ENCODE results near the gene BBIP1. TPM values are rescaled to one million over a fixed set of nuclear protein-coding genes. Genes with fewer than 3 reads are reported as not detected.

Gene BBIP1
- 6.3 TPM for total RNA-seq

GRCh38 chr10:110918643-110919348 lies at the start of gene BBIP1:
Gene BBIP1 (minus strand): TSS chr10:110919180. CDS start chr10:110918157, 1,023 bp downstream.
- Histone ChIP-seq H3K4me3 (ENCODE audit: low read length in 3 of 3) (peak within 1 kb of the TSS; percentile 92 to 100 (median 96)), H3K9ac (ENCODE audit: low read depth in 1 of 3, low read length in 3 of 3) (peak within 1 kb of the TSS; percentile 91 to 96 (median 94)), H3K4me1 (ENCODE audit: control insufficient read depth in 3 of 3, insufficient read depth in 3 of 3, low read length in 3 of 3) (peaks cover 10 to 17% (median 16%) of the 10 kb centered on the region in 3 donors)

DNA sequence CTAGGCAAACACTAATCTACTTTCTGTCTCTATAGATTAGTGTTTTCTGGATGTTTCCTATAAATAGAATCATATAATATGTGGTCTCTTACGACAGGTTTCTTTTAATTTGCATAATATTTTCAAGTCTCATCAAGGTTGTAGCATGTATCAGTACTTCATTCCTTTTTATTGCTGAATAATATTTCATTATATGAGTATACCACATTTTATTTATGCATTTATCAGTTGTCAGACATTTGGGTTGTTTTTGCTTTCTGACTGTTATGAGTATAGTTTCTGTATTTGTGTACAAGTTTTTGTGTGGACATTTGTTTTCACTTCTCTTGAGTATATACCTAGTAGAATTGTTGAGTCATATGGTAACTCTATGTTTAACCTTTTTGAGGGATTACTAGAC lies 48.7 kb upstream of the BBIP1 start:
- Histone ChIP-seq H3K36me3 (ENCODE audit: control insufficient read depth in 3 of 3, insufficient read depth in 3 of 3, low read length in 3 of 3) (no peaks in the 10 kb centered on the region), H3K27ac (ENCODE audit: low read depth, low read length) (no peak overlapping the region), H3K4me1 (ENCODE audit: control insufficient read depth in 3 of 3, insufficient read depth in 3 of 3, low read length in 3 of 3) (no peaks in the 10 kb centered on the region), H3K4me3 (ENCODE audit: low read length in 3 of 3) (no peak overlapping the region), H3K9me3 (ENCODE audit: control insufficient read depth in 3 of 3, low read length in 3 of 3) (no peaks in the 10 kb centered on the region), H3K27me3 (ENCODE audit: control insufficient read depth in 3 of 3, insufficient read depth in 3 of 3, low read length in 3 of 3) (no peaks in the 10 kb centered on the region), H3K9ac (ENCODE audit: low read depth in 1 of 3, low read length in 3 of 3) (no peak overlapping the region)

More at GRCh38 chr10:110918643-110919348, at the start of gene BBIP1:
- Histone ChIP-seq H3K9me3 (ENCODE audit: control insufficient read depth in 3 of 3, low read length in 3 of 3) (no peaks in the 10 kb centered on the region), H3K27ac (ENCODE audit: low read depth, low read length) (peak within 1 kb of the TSS; percentile 99), H3K27me3 (ENCODE audit: control insufficient read depth in 3 of 3, insufficient read depth in 3 of 3, low read length in 3 of 3) (no peaks in the 10 kb centered on the region), H3K36me3 (ENCODE audit: control insufficient read depth in 3 of 3, insufficient read depth in 3 of 3, low read length in 3 of 3) (no peaks in the 10 kb centered on the region)

GRCh38 chr10:110967009-110967630 lies 48.1 kb upstream of the BBIP1 start:
- Histone ChIP-seq H3K4me1 (ENCODE audit: control insufficient read depth in 3 of 3, insufficient read depth in 3 of 3, low read length in 3 of 3) (no peaks in the 10 kb centered on the region), H3K9ac (ENCODE audit: low read depth in 1 of 3, low read length in 3 of 3) (no peak overlapping the region), H3K9me3 (ENCODE audit: control insufficient read depth in 3 of 3, low read length in 3 of 3) (no peaks in the 10 kb centered on the region), H3K27ac (ENCODE audit: low read depth, low read length) (no peak overlapping the region), H3K4me3 (ENCODE audit: low read length in 3 of 3) (no peak overlapping the region), H3K27me3 (ENCODE audit: control insufficient read depth in 3 of 3, insufficient read depth in 3 of 3, low read length in 3 of 3) (no peaks in the 10 kb centered on the region), H3K36me3 (ENCODE audit: control insufficient read depth in 3 of 3, insufficient read depth in 3 of 3, low read length in 3 of 3) (no peaks in the 10 kb centered on the region)

- H3K4me3 ChIP-seq (ENCODE audit: low read length in 3 of 3): no peak overlapping the region
- H3K9me3 ChIP-seq (ENCODE audit: control insufficient read depth in 3 of 3, low read length in 3 of 3): no peaks in the 10 kb centered on the region
- H3K36me3 ChIP-seq (ENCODE audit: control insufficient read depth in 3 of 3, insufficient read depth in 3 of 3, low read length in 3 of 3): no peaks in the 10 kb centered on the region
- H3K9ac ChIP-seq (ENCODE audit: low read depth in 1 of 3, low read length in 3 of 3): no peak overlapping the region
- H3K4me1 ChIP-seq (ENCODE audit: control insufficient read depth in 3 of 3, insufficient read depth in 3 of 3, low read length in 3 of 3): no peaks in the 10 kb centered on the region
- H3K27me3 ChIP-seq (ENCODE audit: control insufficient read depth in 3 of 3, insufficient read depth in 3 of 3, low read length in 3 of 3): no peaks in the 10 kb centered on the region
- no peak overlapping the region for H3K27ac ChIP-seq (ENCODE audit: low read depth, low read length)
Measured at GRCh38 chr10:110966146-110966545, 47.2 kb upstream of the BBIP1 start.

GRCh38 chr10:110965216-110965615 lies 46.2 kb upstream of the BBIP1 start:
- Histone ChIP-seq H3K36me3 (ENCODE audit: control insufficient read depth in 3 of 3, insufficient read depth in 3 of 3, low read length in 3 of 3) (no peaks in the 10 kb centered on the region), H3K9ac (ENCODE audit: low read depth in 1 of 3, low read length in 3 of 3) (no peak overlapping the region), H3K9me3 (ENCODE audit: control insufficient read depth in 3 of 3, low read length in 3 of 3) (no peaks in the 10 kb centered on the region), H3K4me3 (ENCODE audit: low read length in 3 of 3) (no peak overlapping the region), H3K4me1 (ENCODE audit: control insufficient read depth in 3 of 3, insufficient read depth in 3 of 3, low read length in 3 of 3) (no peaks in the 10 kb centered on the region), H3K27me3 (ENCODE audit: control insufficient read depth in 3 of 3, insufficient read depth in 3 of 3, low read length in 3 of 3) (no peaks in the 10 kb centered on the region), H3K27ac (ENCODE audit: low read depth, low read length) (no peak overlapping the region)

- Histone ChIP-seq H3K4me1 (ENCODE audit: control insufficient read depth in 3 of 3, insufficient read depth in 3 of 3, low read length in 3 of 3) (peaks cover 0 to 5% (median 3%) of the 10 kb centered on the region in 3 donors), H3K9me3 (ENCODE audit: control insufficient read depth in 3 of 3, low read length in 3 of 3) (no peaks in the 10 kb centered on the region), H3K36me3 (ENCODE audit: control insufficient read depth in 3 of 3, insufficient read depth in 3 of 3, low read length in 3 of 3) (no peaks in the 10 kb centered on the region), H3K9ac (ENCODE audit: low read depth in 1 of 3, low read length in 3 of 3) (no peak overlapping the region), H3K27ac (ENCODE audit: low read depth, low read length) (no peak overlapping the region), H3K27me3 (ENCODE audit: control insufficient read depth in 3 of 3, insufficient read depth in 3 of 3, low read length in 3 of 3) (no peaks in the 10 kb centered on the region), H3K4me3 (ENCODE audit: low read length in 3 of 3) (no peak overlapping the region)
Measured at GRCh38 chr10:110964681-110965080, 45.7 kb upstream of the BBIP1 start.

DNA sequence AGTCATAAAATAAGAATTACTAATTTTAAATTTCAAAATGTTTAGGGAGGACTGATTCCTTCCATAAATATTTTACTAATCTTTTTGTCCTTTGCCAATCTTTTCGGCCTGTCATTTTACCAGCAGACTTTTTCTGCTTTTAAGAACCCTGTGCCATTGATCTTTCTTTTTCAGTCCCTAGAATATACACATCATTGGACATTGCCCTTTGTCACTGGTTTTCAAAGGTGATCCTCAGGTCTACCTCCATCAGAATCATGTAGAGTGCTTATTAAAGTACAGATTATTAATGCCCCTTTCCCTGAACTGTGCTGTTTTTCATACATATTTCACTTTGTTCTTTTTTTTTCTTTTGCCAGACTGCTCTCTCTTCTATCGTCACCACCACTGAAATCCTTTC lies 44.2 kb upstream of the BBIP1 start:
- Histone ChIP-seq H3K36me3 (ENCODE audit: control insufficient read depth in 3 of 3, insufficient read depth in 3 of 3, low read length in 3 of 3) (no peaks in the 10 kb centered on the region), H3K27ac (ENCODE audit: low read depth, low read length) (no peak overlapping the region), H3K9me3 (ENCODE audit: control insufficient read depth in 3 of 3, low read length in 3 of 3) (no peaks in the 10 kb centered on the region), H3K27me3 (ENCODE audit: control insufficient read depth in 3 of 3, insufficient read depth in 3 of 3, low read length in 3 of 3) (no peaks in the 10 kb centered on the region), H3K4me1 (ENCODE audit: control insufficient read depth in 3 of 3, insufficient read depth in 3 of 3, low read length in 3 of 3) (peaks cover 5 to 12% (median 7%) of the 10 kb centered on the region in 3 donors), H3K4me3 (ENCODE audit: low read length in 3 of 3) (no peak overlapping the region), H3K9ac (ENCODE audit: low read depth in 1 of 3, low read length in 3 of 3) (no peak overlapping the region)

DNA sequence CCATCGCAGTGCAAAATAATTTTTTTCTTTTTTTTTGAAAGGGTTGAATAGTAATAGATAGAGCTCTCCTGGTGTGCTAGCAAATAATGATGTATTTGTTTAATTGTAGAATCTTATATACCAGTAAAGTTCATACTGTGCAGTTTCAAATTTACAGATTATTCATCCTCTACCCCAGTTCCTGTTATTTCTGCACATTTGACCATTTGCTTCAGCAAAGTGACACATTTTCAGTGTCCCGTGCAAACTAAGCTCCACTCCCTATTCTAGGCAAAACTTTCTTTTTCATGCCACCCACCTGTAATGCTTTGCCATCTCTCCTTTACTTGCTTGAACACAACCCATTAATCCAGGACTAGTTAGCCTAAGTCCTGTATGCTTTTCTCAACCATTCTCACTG lies 43.5 kb upstream of the BBIP1 start:
- Histone ChIP-seq H3K36me3 (ENCODE audit: control insufficient read depth in 3 of 3, insufficient read depth in 3 of 3, low read length in 3 of 3) (no peaks in the 10 kb centered on the region), H3K27me3 (ENCODE audit: control insufficient read depth in 3 of 3, insufficient read depth in 3 of 3, low read length in 3 of 3) (no peaks in the 10 kb centered on the region), H3K4me3 (ENCODE audit: low read length in 3 of 3) (no peak overlapping the region), H3K9me3 (ENCODE audit: control insufficient read depth in 3 of 3, low read length in 3 of 3) (no peaks in the 10 kb centered on the region), H3K4me1 (ENCODE audit: control insufficient read depth in 3 of 3, insufficient read depth in 3 of 3, low read length in 3 of 3) (peaks cover 5 to 12% (median 7%) of the 10 kb centered on the region in 3 donors), H3K9ac (ENCODE audit: low read depth in 1 of 3, low read length in 3 of 3) (no peak overlapping the region), H3K27ac (ENCODE audit: low read depth, low read length) (no peak overlapping the region)

DNA sequence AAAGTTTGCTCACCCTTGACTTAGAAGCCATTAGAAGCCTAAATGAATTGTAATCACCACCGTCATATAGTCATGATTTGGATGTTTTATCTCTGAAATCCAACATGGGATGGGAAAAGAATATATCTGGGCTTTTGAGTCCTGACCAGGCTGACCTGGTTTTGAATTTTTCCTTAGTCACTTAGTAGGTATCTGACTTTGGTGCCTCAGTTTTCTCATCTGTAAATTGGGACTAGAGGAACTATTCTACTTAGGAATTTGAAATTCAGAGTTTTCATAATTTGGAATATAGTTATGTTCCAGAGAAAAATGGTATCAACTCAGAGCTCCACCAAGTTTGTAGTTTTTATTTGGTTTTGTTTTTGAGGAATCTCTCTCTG lies 41.3 kb upstream of the BBIP1 start:
- Histone ChIP-seq H3K9me3 (ENCODE audit: control insufficient read depth in 3 of 3, low read length in 3 of 3) (no peaks in the 10 kb centered on the region), H3K36me3 (ENCODE audit: control insufficient read depth in 3 of 3, insufficient read depth in 3 of 3, low read length in 3 of 3) (no peaks in the 10 kb centered on the region), H3K4me1 (ENCODE audit: control insufficient read depth in 3 of 3, insufficient read depth in 3 of 3, low read length in 3 of 3) (peaks cover 5 to 12% (median 7%) of the 10 kb centered on the region in 3 donors), H3K4me3 (ENCODE audit: low read length in 3 of 3) (no peak overlapping the region), H3K9ac (ENCODE audit: low read depth in 1 of 3, low read length in 3 of 3) (no peak overlapping the region), H3K27me3 (ENCODE audit: control insufficient read depth in 3 of 3, insufficient read depth in 3 of 3, low read length in 3 of 3) (no peaks in the 10 kb centered on the region), H3K27ac (ENCODE audit: low read depth, low read length) (no peak overlapping the region)
